ENCODE measurements around the gene MTHFD2.
"Not testable (repeated sequence)": the region's sequence is repeated elsewhere in the genome, so short reads cannot be mapped to it uniquely, and the experiment has no call there.

Gene MTHFD2

GRCh38 chr2:74197049-74197448 is 1.4 kb upstream of the MTHFD2 start:
- DNase-seq (ENCODE audit: low read depth in 4 of 4, low spot score in 1 of 4), result no peak

GRCh38 chr2:74198023-74198460 is 373 bp upstream of the MTHFD2 start:
- no peak for DNase-seq (ENCODE audit: low read depth in 4 of 4, low spot score in 1 of 4)

- no peak for DNase-seq (ENCODE audit: low read depth in 4 of 4, low spot score in 1 of 4)
These were observed 873 bp downstream of the MTHFD2 start for GRCh38 chr2:74199275-74199701.

- DNase-seq (ENCODE audit: low read depth in 4 of 4, low spot score in 1 of 4), result no peak
These were observed 1.5 kb downstream of the MTHFD2 start for GRCh38 chr2:74199871-74200305.

- DNase-seq (ENCODE audit: low read depth in 4 of 4, low spot score in 1 of 4), result no peak
These were observed 2.8 kb downstream of the MTHFD2 start for GRCh38 chr2:74201196-74201595.

GRCh38 chr2:74201596-74201995 is 3.2 kb downstream of the MTHFD2 start:
- no peak for DNase-seq (ENCODE audit: low read depth in 4 of 4, low spot score in 1 of 4)

- DNase-seq (ENCODE audit: low read depth in 4 of 4, low spot score in 1 of 4), result no peak
These were observed 6.0 kb downstream of the MTHFD2 start for GRCh38 chr2:74204436-74204835.

- DNase-seq (ENCODE audit: low read depth in 4 of 4, low spot score in 1 of 4), result no peak
These were observed 6.7 kb downstream of the MTHFD2 start for GRCh38 chr2:74205113-74205512.

- no peak for DNase-seq (ENCODE audit: low read depth in 4 of 4, low spot score in 1 of 4)
These were observed 7.2 kb downstream of the MTHFD2 start for GRCh38 chr2:74205596-74205995.

- no peak for DNase-seq (ENCODE audit: low read depth in 4 of 4, low spot score in 1 of 4)
These were observed 7.8 kb downstream of the MTHFD2 start for GRCh38 chr2:74206180-74206688.

GRCh38 chr2:74212702-74213410 is 14.4 kb downstream of the MTHFD2 start:
- DNase-seq (ENCODE audit: low read depth in 4 of 4, low spot score in 1 of 4), result no peak

- DNase-seq (ENCODE audit: low read depth in 4 of 4, low spot score in 1 of 4), result not testable (repeated sequence)
These were observed 17.4 kb downstream of the MTHFD2 start for GRCh38 chr2:74215771-74216170.

GRCh38 chr2:74216642-74217041 is 18.2 kb downstream of the MTHFD2 start:
- DNase-seq (ENCODE audit: low read depth in 4 of 4, low spot score in 1 of 4), result no peak

GRCh38 chr2:74219846-74220486 is 21.6 kb downstream of the MTHFD2 start:
- no peak for DNase-seq (ENCODE audit: low read depth in 4 of 4, low spot score in 1 of 4)

GRCh38 chr2:74221091-74221490 is 22.7 kb downstream of the MTHFD2 start:
- DNase-seq (ENCODE audit: low read depth in 4 of 4, low spot score in 1 of 4), result no peak

GRCh38 chr2:74221604-74222299 is 23.3 kb downstream of the MTHFD2 start:
- no peak for DNase-seq (ENCODE audit: low read depth in 4 of 4, low spot score in 1 of 4)

GRCh38 chr2:74222300-74222650 is 23.9 kb downstream of the MTHFD2 start:
- DNase-seq (ENCODE audit: low read depth in 4 of 4, low spot score in 1 of 4), result no peak

- DNase-seq (ENCODE audit: low read depth in 4 of 4, low spot score in 1 of 4), result no peak
These were observed 25.7 kb downstream of the MTHFD2 start for GRCh38 chr2:74223941-74224770.

GRCh38 chr2:74225698-74226459 is 27.5 kb downstream of the MTHFD2 start:
- DNase-seq (ENCODE audit: low read depth in 4 of 4, low spot score in 1 of 4), result no peak

- no peak for DNase-seq (ENCODE audit: low read depth in 4 of 4, low spot score in 1 of 4)
These were observed 28.3 kb downstream of the MTHFD2 start for GRCh38 chr2:74226648-74227213.
